Stimulated activated naive CD4-positive, alpha-beta T cell treated with Interleukin-2 at 50 U/mL for 16 hours (primary cell): Measurements from ENCODE around the gene ECEL1.
A peak's percentile ranks its signal among the peaks of the same experiment; 100 is the strongest.
"Not testable (repeated sequence)": the region's sequence is repeated elsewhere in the genome, so short reads cannot be mapped to it uniquely, and the experiment has no call there.

Experiments
- DNase-seq: peaks from one replicate; lab custom pipeline; 2025; lab: John Stamatoyannopoulos, UW

ECEL1 gene

DNA sequence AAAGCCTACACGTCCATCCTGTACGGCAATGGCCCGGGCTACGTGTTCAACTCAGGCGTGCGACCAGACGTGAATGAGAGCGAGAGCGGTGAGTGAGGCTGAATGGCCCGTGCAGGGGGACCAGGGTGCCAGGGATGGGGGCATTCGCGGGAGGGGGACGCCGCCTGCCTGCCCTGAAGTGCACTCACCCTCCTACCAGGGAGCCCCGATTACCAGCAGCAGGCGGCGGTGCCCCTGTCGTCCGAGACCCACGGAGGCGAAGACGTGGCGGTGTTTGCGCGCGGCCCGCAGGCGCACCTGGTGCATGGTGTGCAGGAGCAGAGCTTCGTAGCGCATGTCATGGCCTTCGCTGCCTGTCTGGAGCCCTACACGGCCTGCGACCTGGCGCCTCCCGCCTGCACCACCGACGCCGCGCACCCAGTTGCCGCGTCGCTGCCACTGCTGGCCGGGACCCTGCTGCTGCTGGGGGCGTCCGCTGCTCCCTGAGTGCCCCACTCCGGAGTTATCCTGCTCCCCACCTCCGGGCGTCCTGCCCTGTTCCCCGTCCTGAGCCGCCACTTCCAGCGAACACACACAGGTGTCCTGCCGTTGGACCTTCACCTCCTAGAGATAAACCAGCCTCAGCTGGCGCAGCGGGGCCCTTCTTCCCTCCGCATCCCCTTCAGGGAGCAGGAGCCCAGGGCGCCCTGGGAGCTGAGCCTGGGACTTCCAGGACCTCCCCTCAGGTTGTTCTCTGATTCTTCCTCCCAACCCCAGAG lies 28.8 kb downstream of the ECEL1 start:
- DNase-seq, result no peak

GRCh38 chr2:232458051-232458660 lies 29.5 kb downstream of the ECEL1 start:
- DNase-seq, result no peak

- no peak for DNase-seq
These were observed 30.3 kb downstream of the ECEL1 start for GRCh38 chr2:232457121-232458011.

DNA sequence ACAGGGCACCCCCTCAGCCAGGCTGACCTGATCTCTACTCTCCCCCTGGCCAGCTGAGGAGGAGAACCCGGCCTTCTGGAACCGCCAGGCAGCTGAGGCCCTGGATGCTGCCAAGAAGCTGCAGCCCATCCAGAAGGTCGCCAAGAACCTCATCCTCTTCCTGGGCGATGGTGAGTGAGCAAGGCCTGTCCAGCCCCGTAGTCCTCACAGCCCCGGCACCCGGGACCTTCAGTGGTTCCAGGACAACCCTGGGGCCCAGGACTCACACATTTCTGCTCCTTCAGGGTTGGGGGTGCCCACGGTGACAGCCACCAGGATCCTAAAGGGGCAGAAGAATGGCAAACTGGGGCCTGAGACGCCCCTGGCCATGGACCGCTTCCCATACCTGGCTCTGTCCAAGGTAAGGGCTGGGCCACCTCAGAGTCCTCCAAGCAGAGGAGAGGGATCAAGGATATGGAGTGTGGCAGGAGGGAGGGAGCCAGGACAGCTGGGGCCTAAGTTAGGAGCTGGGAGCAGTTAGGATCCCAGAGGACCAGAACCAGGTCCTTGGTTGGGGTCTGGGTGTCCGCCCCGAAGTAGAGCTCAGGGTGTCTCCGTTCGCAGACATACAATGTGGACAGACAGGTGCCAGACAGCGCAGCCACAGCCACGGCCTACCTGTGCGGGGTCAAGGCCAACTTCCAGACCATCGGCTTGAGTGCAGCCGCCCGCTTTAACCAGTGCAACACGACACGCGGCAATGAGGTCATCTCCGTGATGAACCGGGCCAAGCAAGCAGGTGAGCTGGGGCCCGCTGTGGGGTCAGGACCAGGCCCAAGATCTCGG lies 31.1 kb downstream of the ECEL1 start:
- DNase-seq, result no peak

GRCh38 chr2:232455426-232456255 lies 32.0 kb downstream of the ECEL1 start, which contains the start of gene ALPI:
Gene ALPI, plus strand, starts transcription at chr2:232456153. Its CDS starts 47 bp downstream, at chr2:232456200.
- DNase-seq, result no peak

- DNase-seq, result no peak
These were observed 33.0 kb downstream of the ECEL1 start for GRCh38 chr2:232454630-232455029.

- DNase-seq, result not testable (repeated sequence)
These were observed 36.0 kb downstream of the ECEL1 start for GRCh38 chr2:232451645-232452044.

GRCh38 chr2:232449964-232450363 lies 37.7 kb downstream of the ECEL1 start:
- no peak for DNase-seq

- no peak for DNase-seq
These were observed 39.3 kb downstream of the ECEL1 start for GRCh38 chr2:232448304-232448690.

- DNase-seq, result no peak
These were observed 39.9 kb downstream of the ECEL1 start for GRCh38 chr2:232447638-232448303.

GRCh38 chr2:232447091-232447620 lies 40.5 kb downstream of the ECEL1 start:
- DNase-seq, result no peak

- DNase-seq, result not testable (repeated sequence)
These were observed 41.3 kb downstream of the ECEL1 start for GRCh38 chr2:232446266-232446777.

DNA sequence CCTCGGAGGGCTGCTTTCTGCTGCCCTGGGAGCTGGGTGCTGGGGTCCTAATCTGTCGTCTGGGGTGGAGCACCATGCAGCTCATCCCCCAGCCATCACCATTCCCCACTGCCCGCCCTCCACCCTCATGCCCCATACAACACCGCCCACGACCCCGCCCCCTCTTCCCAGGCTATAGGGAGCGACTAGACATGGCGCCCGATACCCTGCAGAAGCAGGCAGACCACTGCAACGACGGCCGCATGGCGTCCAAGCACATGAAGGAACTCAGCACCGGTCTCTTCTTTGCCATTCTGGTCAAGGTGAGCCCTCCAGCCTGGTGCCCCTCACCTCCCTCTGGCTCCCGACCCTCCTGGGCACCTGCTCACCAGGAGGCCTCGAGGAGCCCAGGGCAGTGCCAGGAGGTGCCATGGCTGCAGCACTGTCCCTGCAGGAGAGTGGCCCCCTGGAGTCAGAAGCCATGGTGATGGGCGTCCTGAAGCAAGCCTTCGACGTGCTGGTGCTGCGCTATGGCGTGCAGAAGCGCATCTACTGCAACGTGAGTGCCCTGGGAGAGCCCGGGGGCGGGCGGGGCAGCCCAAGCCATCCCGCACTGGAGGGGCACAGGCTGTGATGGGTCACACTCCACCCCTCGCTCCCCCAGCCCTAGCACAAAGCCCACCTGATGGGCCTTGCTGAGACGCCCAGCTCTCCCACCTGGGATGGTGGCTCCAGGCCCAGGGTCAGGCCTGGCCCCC lies 42.3 kb downstream of the ECEL1 start:
- not testable (repeated sequence) for DNase-seq

DNA sequence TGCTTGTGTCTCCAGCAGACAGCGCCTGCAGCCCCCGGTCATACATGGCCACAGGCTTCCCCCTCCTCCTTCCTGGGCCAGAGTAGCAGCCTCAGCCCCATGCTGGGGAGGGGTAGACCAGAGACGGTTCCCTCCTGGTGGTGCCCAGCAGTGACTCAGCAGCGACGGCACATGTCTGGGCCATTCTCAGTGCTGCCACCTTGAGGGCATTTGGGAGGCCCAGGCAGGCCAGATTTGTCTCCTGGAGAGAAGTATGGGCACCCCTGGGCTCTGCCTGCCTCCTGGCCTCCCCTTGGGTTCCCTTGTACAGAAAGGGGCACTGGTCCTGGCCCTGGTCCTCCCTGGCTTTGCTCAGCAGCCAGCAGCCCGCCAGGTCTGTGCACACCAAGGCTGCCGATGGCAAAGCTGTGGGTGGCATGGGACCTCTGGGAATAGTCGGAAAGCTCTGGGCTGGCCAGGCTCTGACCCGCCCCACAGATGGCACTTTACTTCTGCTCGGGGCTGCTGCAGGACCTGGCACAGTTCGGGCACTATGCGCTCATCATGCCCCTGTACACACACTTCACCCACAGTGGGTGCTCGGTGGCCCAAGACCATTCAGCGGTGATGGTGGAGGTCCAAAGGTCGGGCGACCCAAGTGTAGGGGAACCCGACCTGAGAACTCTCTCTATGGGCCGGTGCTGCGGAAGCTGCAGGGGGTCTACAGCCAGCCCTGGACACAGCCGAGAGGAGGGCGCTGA lies 43.1 kb downstream of the ECEL1 start:
- peak; percentile 61 for DNase-seq

- not testable (repeated sequence) for DNase-seq
These were observed 43.8 kb downstream of the ECEL1 start for GRCh38 chr2:232443669-232444408.

DNA sequence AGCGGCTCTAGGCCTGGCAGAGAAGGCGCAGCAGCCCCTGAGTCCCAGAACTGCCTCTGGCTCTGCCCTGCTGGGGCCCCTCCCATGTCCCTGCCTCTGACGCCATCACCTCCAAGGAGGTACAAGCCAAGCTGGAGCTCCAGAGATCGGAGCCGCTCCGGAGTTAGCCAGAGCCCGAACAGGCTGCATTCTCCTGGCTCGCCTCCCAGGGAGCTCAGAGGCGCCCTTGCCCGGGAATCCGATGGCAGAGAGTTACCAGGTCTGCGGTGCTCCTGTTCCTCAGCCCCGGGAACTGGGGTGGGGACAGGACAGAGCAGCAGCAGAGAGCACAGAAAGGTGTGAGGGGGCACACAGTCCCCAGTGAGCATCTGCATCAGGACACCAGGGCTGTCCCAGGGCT lies 44.6 kb downstream of the ECEL1 start:
- DNase-seq, result not testable (repeated sequence)

GRCh38 chr2:232442431-232442830 lies 45.2 kb downstream of the ECEL1 start:
- DNase-seq, result not testable (repeated sequence)
